Kidney (tissue), 14 donors: ENCODE measurements around the gene KCNQ1. TPM values are rescaled to one million over a fixed set of nuclear protein-coding genes. Genes with fewer than 3 reads are reported as not detected.

Experiments used
- DNase-seq, 5 donors: peaks; one replicate each; pipeline ENCODE4 v3.0.0-alpha.2; 2013 to 2020
- FAIRE-seq: peaks from 2 replicates; lab custom pipeline; 2012; peaks lifted over from hg19 to GRCh38; lab: Jason Lieb, UNC
- H3K27ac ChIP-seq, 2 donors: one replicate each; pipeline ENCODE4 v1.7.0; 2013; ENCODE audit warnings: low read depth in 2 of 2, low read length in 2 of 2, inconsistent platforms in 1 of 2
- H3K27me3 ChIP-seq: one replicate; pipeline ENCODE4 v1.7.1; 2013; ENCODE audit warnings: low read length, inconsistent platforms; ENCODE audit not compliant: control insufficient read depth, insufficient read depth
- H3K36me3 ChIP-seq, 3 donors: one replicate each; pipeline versions ENCODE4 v1.7.0 to v1.7.1; 2013; ENCODE audit warnings: low read length in 3 of 3, control low read depth in 1 of 3, inconsistent platforms in 1 of 3; ENCODE audit not compliant: insufficient read depth in 3 of 3, control insufficient read depth in 2 of 3
- H3K4me1 ChIP-seq, 3 donors: one replicate each; pipeline versions ENCODE4 v1.7.0 to v1.7.1; 2013; ENCODE audit warnings: low read length in 3 of 3, inconsistent platforms in 1 of 3, low read depth in 1 of 3; ENCODE audit not compliant: control insufficient read depth in 2 of 3, insufficient read depth in 2 of 3
- H3K4me3 ChIP-seq, 3 donors: one replicate each; pipeline versions ENCODE4 v1.7.0 to v1.8.1; 2013; ENCODE audit warnings: low read length in 3 of 3, control low read depth in 1 of 3, inconsistent platforms in 1 of 3
- H3K9ac ChIP-seq, 3 donors: one replicate each; pipeline versions ENCODE4 v1.7.0 to v1.7.1; 2013; ENCODE audit warnings: low read length in 3 of 3, control low read depth in 1 of 3, inconsistent platforms in 1 of 3
- H3K9me3 ChIP-seq, 3 donors: one replicate each; pipeline versions ENCODE4 v1.7.0 to v1.7.1; 2013; ENCODE audit warnings: low read length in 3 of 3, control low read depth in 1 of 3, inconsistent platforms in 1 of 3; ENCODE audit not compliant: control insufficient read depth in 2 of 3, insufficient read depth in 1 of 3
- intact Hi-C: fragments of 100-400 bp; cut with DNase I; formaldehyde crosslinking; loops from one replicate; pipeline ENCODE4 v1.11.1; 2022
- polyA plus RNA-seq: library from polyadenylated mRNA; stranded (reverse); fragments of 350-450 nt; fragmentation: Illumina TruSeq; extraction: RNeasy Lipid Tissue Mini Kit (QIAGEN cat#74804); gene quantifications from one replicate; pipeline ENCODE4 v1.2.3, GENCODE V29; 2014; ENCODE audit warnings: low read depth, low replicate concordance; ENCODE audit not compliant: insufficient read depth
- total RNA-seq: library from RNA; stranded (reverse); fragmentation: NEBNext Ultra II Directional; extraction: Animal tissue kit (Norgen Biotek cat#: 25700); gene quantifications from one replicate; pipeline ENCODE4 v1.2.1, GENCODE V29; 2021
- TF ChIP-seq, protein P1 (sequence below): IDR thresholded peaks from 3 replicates; pipeline ENCODE4 v1.5.1; 2012; ENCODE audit warnings: mild to moderate bottlenecking, moderate library complexity, borderline replicate concordance; ENCODE audit not compliant: insufficient read depth; ENCODE audit errors: extremely low read depth
- donor health status: control.
- donor health status: control.
- donor health status: control.
- donor health status: control.
- donor health status: control.
- donor health status: DM: yes; HTN: yes; CAD: no.
- donor health status: Normal renal cell carcinoma (clear cell type).

The KCNQ1 gene
- total and polyA plus RNA-seq, 2 donors from 2014 or later, result 45.5 to 49.4 TPM

DNA sequence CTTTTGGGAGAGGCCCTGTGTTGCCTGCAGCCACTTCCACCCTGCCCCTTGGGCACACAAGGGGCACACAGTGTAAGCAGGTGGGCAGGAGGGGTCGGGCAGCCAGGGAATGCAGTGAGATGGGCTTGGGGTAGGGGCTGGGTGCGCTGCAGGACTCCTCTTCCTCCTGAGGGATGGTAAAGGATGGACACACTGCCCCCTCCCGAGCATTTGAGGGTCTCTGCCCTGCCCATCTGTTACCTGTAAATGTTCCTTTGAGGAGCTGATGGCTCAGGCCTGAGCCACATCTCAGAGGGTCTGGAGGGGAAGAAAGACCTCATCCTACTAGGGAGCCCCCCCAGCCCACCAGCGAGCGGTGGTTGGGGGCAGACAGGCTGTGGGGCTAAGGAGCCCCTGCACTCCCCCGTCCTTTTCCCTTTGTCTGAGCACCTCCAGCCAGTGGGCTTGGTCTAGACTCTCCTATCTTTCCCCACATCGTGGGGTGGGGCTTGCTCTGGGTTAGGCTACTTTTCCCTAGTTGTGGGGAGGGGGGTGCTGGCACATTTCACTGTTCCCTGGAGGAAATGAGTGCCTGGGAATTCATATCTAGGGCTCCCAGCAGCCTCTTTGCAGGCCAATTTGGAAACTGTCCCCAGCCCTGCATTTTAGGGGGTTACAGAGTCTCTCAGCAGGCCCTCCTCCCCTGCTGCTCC lies 46.0 kb upstream of the KCNQ1 start:
- TF ChIP-seq, protein P1, sequence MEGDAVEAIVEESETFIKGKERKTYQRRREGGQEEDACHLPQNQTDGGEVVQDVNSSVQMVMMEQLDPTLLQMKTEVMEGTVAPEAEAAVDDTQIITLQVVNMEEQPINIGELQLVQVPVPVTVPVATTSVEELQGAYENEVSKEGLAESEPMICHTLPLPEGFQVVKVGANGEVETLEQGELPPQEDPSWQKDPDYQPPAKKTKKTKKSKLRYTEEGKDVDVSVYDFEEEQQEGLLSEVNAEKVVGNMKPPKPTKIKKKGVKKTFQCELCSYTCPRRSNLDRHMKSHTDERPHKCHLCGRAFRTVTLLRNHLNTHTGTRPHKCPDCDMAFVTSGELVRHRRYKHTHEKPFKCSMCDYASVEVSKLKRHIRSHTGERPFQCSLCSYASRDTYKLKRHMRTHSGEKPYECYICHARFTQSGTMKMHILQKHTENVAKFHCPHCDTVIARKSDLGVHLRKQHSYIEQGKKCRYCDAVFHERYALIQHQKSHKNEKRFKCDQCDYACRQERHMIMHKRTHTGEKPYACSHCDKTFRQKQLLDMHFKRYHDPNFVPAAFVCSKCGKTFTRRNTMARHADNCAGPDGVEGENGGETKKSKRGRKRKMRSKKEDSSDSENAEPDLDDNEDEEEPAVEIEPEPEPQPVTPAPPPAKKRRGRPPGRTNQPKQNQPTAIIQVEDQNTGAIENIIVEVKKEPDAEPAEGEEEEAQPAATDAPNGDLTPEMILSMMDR, result no peak
- H3K36me3 ChIP-seq, result peaks cover 1 to 20% (median 2%) of the 10 kb centered on the region in 3 donors
- intact Hi-C loops, result no loop called here
- peak overlapping the region in 2 of 3 donors; percentile 46 to 80 for H3K4me3 ChIP-seq
- no peaks in the 10 kb centered on the region for H3K9me3 ChIP-seq
- FAIRE-seq, result no peak
- H3K27me3 ChIP-seq, result no peaks in the 10 kb centered on the region
- H3K9ac ChIP-seq, result peak overlapping the region in 2 of 3 donors; percentile 82 to 99
- DNase-seq, result no peak
- peak overlapping the region in 1 of 2 donors; percentile 90 for H3K27ac ChIP-seq
- peaks cover 0 to 22% (median 10%) of the 10 kb centered on the region in 3 donors for H3K4me1 ChIP-seq

DNA sequence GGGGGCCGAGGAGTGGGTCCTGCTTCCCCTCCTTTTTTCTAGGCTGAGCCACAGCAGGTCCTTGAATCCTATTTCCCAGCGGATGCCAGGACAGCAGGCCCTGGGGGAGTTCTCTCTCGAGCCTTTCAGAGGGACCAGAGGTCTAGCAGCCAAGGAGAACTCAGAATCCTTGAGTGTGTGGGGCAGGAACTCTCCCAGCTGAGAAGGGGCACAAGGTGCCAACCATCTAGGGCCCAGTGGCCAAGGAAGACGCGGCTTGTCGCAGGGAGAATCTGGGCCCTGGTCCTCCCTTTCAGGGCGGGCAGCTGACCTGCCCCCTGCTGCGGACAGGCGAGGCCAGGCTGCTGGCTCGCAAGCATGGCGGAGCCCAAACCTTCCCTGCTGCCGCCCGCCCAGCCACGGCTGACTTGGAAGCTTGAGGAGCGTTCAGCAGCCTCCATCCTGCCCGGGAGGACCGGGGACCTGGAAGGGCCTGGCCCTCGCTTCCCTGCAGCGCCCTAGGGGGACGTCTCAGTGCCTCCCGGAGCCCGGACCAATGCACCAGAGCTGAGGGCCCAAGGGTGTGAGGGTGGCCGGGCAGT lies 45.2 kb upstream of the KCNQ1 start:
- Histone ChIP-seq H3K4me1 (peaks cover 0 to 22% (median 10%) of the 10 kb centered on the region in 3 donors), H3K27me3 (no peaks in the 10 kb centered on the region), H3K4me3 (peak overlapping the region; percentile 39 to 80 (median 46)), H3K9me3 (no peaks in the 10 kb centered on the region), H3K27ac (peak overlapping the region; percentile 90 to 98), H3K9ac (peak overlapping the region; percentile 22 to 99 (median 82)), H3K36me3 (peaks cover 0 to 21% (median 2%) of the 10 kb centered on the region in 3 donors)
- FAIRE-seq (no peak), DNase-seq (peak in 2 of 5 donors; percentile 22 to 40)
- TF ChIP-seq, protein P1, result no peak
- intact Hi-C loops, result no loop called here

DNA sequence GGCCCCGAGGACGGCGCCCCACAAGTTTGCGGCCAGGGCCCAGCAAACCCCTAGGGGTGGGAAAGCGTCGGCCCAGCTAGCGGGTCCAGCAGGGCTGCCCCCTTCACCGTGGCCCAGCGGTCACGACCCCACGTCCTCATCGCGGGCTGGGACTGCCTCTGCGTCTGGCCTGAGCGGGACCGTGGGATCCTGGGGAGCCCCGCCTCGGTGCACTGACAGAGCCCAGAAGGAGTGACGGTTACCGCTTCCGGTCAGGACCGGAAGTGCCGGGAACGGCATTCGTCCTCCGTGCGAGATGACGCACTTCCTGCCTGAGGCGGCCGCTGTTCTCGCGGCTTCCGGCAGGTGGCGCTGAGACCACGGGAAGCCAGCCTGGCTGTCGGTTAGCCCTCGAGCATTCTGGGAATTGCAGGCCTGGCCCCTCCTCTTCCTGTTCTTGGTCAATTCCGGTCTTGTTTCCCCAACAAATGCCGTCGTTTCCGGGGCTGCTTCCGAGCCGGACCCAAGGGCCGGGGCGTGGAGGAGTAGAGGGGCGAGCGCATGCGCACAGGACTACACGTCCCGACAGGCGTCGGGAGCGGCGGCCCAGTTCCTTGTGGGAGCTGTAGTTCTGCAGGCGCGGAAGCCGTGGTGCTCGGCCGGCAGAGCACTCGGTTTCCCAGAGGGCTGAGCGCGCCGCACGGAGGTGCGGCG lies 44.6 kb upstream of the KCNQ1 start, which contains the start of gene TSSC4:
TSS of gene TSSC4 (plus strand) at position 682 of the 693 bp plus-strand sequence. CDS start 1,884 bp downstream, outside the sequence.
- DNase-seq (peak; percentile 100), FAIRE-seq (peak; percentile 99)
- peak within 1 kb of the TSS; percentile 90 to 98 for H3K27ac ChIP-seq
- peaks cover 0 to 22% (median 10%) of the 10 kb centered on the region in 3 donors for H3K4me1 ChIP-seq
- intact Hi-C loops, result no loop called here
- H3K36me3 ChIP-seq, result peaks cover 0 to 21% (median 2%) of the 10 kb centered on the region in 3 donors
- peak within 1 kb of the TSS; percentile 88 to 94 (median 94) for H3K4me3 ChIP-seq
- H3K27me3 ChIP-seq, result no peaks in the 10 kb centered on the region
- TF ChIP-seq, protein P1, result peak; percentile 95
- peak within 1 kb of the TSS; percentile 78 to 99 (median 82) for H3K9ac ChIP-seq
- no peaks in the 10 kb centered on the region for H3K9me3 ChIP-seq
